Nephron progenitor cell (in vitro differentiated cells): ENCODE measurements around the gene STOX2.

Experiments used
- DNase-seq: peaks from one replicate; pipeline ENCODE4 v3.0.0; 2021
- H3K27ac Mint-ChIP-seq: 2 replicates; pipeline ENCODE4 v1.8.0; 2021; ENCODE audit warnings: mild to moderate bottlenecking, moderate library complexity, mixed read lengths
- H3K27me3 Mint-ChIP-seq: 2 replicates; pipeline ENCODE4 v1.8.0; 2021; ENCODE audit warnings: mild to moderate bottlenecking, low read depth, mixed read lengths; ENCODE audit not compliant: poor library complexity
- H3K36me3 Mint-ChIP-seq: 2 replicates; pipeline ENCODE4 v1.8.0; 2021; ENCODE audit warnings: low read depth, mixed read lengths
- H3K4me1 Mint-ChIP-seq: 2 replicates; pipeline ENCODE4 v1.8.0; 2021; ENCODE audit warnings: mixed read lengths
- H3K4me3 Mint-ChIP-seq: 2 replicates; pipeline ENCODE4 v1.8.0; 2021; ENCODE audit warnings: mild to moderate bottlenecking, moderate library complexity, mixed read lengths
- H3K9me3 Mint-ChIP-seq: 2 replicates; pipeline ENCODE4 v1.8.0; 2021; ENCODE audit warnings: mild to moderate bottlenecking, moderate library complexity, mixed read lengths
- TF ChIP-seq, protein P1 (sequence below): fragments of 200-600 bp; sonication (generic); IDR thresholded peaks from 2 replicates; pipeline ENCODE4 v1.5.0; 2021; ENCODE audit warnings: antibody characterized with exemption

STOX2 gene

DNA sequence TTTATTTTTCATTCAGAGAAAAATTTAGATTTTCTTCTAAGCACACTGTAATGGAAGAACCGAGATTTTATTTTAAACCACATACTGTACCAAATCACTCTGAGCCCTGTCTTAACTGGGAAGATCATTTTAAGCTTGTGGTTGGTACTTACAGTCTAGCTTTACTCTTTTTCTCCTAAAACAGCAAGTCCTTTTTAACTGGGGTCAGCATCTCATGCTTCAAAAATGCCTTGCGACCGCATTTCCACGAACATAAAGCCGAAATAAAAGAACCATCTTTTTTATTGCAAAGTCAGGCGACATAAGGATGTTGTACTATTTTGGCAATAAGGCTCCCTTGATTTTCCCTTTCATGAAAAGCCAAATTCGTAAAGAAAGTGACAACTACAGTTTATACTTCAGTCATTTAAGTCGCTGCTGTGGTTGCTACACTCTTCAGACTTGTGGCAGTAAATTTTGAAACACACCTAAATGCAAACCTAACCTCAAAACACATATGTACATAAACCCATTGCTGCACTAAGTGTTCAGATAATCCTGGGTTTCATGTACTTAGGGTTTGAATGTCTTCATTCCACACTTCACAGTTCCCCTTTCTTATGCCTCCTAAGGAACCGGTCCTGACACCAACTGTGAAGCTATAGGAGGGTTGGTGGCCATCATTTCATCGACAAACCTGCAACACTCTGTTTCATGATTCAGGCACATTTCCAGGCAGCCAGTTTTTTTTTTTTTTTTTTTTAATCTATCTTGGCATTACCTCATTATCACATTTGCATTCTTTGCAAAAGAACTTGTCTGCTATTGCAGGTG, 3.0 kb downstream of the STOX2 start:
- Mint-ChIP-seq H3K4me3 (peak overlapping the region; percentile 92), H3K9me3 (peaks cover 5% of the 10 kb centered on the region), H3K27me3 (peaks cover 13% of the 10 kb centered on the region), H3K27ac (no peak overlapping the region), H3K36me3 (peaks cover 9% of the 10 kb centered on the region), H3K4me1 (peaks cover 4% of the 10 kb centered on the region)
- DNase-seq, result no peak
- TF ChIP-seq, protein P1, sequence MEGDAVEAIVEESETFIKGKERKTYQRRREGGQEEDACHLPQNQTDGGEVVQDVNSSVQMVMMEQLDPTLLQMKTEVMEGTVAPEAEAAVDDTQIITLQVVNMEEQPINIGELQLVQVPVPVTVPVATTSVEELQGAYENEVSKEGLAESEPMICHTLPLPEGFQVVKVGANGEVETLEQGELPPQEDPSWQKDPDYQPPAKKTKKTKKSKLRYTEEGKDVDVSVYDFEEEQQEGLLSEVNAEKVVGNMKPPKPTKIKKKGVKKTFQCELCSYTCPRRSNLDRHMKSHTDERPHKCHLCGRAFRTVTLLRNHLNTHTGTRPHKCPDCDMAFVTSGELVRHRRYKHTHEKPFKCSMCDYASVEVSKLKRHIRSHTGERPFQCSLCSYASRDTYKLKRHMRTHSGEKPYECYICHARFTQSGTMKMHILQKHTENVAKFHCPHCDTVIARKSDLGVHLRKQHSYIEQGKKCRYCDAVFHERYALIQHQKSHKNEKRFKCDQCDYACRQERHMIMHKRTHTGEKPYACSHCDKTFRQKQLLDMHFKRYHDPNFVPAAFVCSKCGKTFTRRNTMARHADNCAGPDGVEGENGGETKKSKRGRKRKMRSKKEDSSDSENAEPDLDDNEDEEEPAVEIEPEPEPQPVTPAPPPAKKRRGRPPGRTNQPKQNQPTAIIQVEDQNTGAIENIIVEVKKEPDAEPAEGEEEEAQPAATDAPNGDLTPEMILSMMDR, result no peak

DNA sequence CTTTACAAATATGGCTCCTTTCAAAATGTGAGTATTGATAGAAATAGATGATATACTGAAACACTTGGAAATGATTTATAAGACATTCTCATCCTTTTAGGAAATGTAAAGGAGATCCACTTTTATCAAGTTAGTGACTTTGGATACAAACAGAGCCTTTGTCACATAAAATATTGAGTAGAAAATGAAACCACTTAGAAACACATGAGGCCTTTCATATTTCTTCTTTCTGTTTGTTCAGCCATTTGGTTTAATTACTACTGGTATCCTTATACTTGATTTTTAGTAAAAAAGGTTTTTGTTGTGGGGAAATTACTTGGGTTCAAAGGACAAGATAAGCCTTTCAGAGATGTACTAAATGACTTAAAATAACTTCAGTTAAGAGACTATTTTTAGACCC, 4.1 kb downstream of the STOX2 start:
- H3K4me3 Mint-ChIP-seq, result no peak overlapping the region
- H3K4me1 Mint-ChIP-seq, result peaks cover 4% of the 10 kb centered on the region
- no peak overlapping the region for H3K27ac Mint-ChIP-seq

DNA sequence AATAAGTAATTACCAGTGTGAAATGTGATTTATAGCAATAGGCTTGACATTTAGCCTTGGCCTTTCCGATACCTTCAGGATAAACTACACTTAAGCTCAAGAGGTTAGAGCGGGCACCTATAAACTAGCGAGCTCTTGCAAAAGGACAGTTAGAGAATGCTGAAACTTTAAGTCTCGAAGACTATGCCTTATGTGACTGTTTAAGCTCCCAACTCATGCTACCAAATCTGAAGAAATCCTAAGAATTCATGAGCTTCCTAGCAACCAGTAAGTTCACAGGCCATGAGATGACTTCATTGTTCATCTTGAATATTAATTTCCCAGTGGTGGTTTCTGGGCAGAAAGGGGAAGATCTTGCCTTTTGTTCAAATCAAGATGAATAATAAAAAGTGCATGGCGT, 4.7 kb downstream of the STOX2 start:
- no peak overlapping the region for H3K27ac Mint-ChIP-seq
- peaks cover 1% of the 10 kb centered on the region for H3K4me1 Mint-ChIP-seq
- peak overlapping the region; percentile 57 for H3K4me3 Mint-ChIP-seq
- TF ChIP-seq, protein P1, result no peak
- H3K9me3 Mint-ChIP-seq, result peaks cover 4% of the 10 kb centered on the region
- peaks cover 11% of the 10 kb centered on the region for H3K27me3 Mint-ChIP-seq
- H3K36me3 Mint-ChIP-seq, result peaks cover 11% of the 10 kb centered on the region
- no peak for DNase-seq

More for the DNA sequence above, 4.1 kb downstream of the STOX2 start:
- Mint-ChIP-seq H3K36me3 (peaks cover 10% of the 10 kb centered on the region), H3K27me3 (peaks cover 11% of the 10 kb centered on the region), H3K9me3 (peaks cover 4% of the 10 kb centered on the region)
- no peak for DNase-seq
- TF ChIP-seq, protein P1, result no peak

DNA sequence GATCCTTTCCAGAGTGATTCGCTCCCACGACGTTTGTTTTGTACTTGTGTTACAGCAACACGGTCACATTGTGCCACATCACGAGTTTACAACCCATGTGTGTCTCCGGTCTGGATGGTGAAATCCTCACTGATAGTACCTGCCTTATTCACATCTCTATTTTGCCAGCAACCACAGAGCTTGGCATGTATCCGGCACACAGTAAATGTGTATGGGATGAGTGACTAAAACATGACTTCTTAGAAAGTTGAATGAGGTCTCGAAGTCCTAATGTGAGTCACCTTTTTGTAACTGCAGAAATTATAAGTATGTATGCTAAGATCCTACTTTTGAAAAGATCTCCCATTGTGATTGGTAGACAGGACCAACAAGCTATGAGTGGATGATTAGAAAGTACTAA, 7.5 kb downstream of the STOX2 start:
- H3K27ac Mint-ChIP-seq, result no peak overlapping the region
- H3K9me3 Mint-ChIP-seq, result peaks cover 4% of the 10 kb centered on the region
- peaks cover 28% of the 10 kb centered on the region for H3K36me3 Mint-ChIP-seq
- H3K27me3 Mint-ChIP-seq, result peaks cover 11% of the 10 kb centered on the region
- no peaks in the 10 kb centered on the region for H3K4me1 Mint-ChIP-seq
- H3K4me3 Mint-ChIP-seq, result no peak overlapping the region
- no peak for DNase-seq
- TF ChIP-seq, protein P1, result no peak

DNA sequence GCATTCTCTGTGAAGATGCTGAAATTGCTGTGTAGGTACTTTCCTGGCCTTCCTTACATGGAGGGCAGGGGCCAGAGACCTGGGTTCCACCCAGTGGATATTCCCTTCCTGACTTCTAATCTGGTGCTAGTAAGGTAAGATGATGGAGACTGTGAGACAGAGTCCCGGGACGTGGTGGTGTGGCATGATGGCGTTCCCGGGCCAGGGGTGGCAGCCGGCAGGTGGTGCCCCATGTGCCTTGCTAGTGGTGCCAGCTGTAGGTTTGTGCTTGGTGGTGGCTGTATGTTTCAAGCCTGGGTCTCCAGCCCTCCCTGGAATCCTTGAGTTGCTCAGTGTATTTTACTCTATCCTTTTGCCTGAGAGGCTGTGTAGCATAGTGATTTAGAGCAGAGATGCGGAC, 10.9 kb downstream of the STOX2 start:
- H3K9me3 Mint-ChIP-seq, result peaks cover 4% of the 10 kb centered on the region
- TF ChIP-seq, protein P1, result no peak
- no peaks in the 10 kb centered on the region for H3K27me3 Mint-ChIP-seq
- no peak overlapping the region for H3K4me3 Mint-ChIP-seq
- H3K27ac Mint-ChIP-seq, result no peak overlapping the region
- peaks cover 35% of the 10 kb centered on the region for H3K36me3 Mint-ChIP-seq
- peaks cover 5% of the 10 kb centered on the region for H3K4me1 Mint-ChIP-seq
- no peak for DNase-seq

DNA sequence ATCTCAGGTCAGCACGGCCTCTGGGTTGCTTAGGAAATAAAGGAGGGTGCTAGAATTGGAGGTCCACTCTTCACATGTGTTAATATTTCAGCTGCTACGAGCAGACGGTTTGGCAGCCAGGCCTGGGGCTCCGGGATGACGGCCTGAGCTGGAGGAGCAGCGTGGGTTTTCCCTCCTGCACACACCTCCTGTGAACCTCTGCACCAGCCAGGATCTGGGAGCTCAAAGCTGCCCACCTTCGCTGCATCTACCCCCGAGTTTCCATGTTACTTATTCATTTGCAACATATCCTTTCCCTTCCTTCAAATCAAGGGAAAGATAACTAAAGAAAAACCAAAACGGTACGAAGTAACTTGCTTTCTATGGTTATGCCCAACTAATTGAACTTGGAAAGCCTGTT, 13.6 kb downstream of the STOX2 start:
- no peak for DNase-seq
- Mint-ChIP-seq H3K9me3 (peaks cover 22% of the 10 kb centered on the region), H3K4me3 (no peak overlapping the region), H3K27ac (no peak overlapping the region), H3K4me1 (peaks cover 13% of the 10 kb centered on the region), H3K36me3 (peaks cover 57% of the 10 kb centered on the region), H3K27me3 (peaks cover 3% of the 10 kb centered on the region)
- TF ChIP-seq, protein P1, result no peak
